Activated CD4-positive, alpha-beta T cell treated with anti-CD3 and anti-CD28 coated beads, Interleukin-2, amount 50 U/mL, for 1 hour (primary cell): ENCODE results near the gene CCSAP.
"Not testable (repeated sequence)": the region's sequence is repeated elsewhere in the genome, so short reads cannot be mapped to it uniquely, and the experiment has no call there.

ENCODE experiments used
- DNase-seq: peaks from one replicate; pipeline ENCODE4 v3.0.0-alpha.2; 2020

The CCSAP gene

DNA sequence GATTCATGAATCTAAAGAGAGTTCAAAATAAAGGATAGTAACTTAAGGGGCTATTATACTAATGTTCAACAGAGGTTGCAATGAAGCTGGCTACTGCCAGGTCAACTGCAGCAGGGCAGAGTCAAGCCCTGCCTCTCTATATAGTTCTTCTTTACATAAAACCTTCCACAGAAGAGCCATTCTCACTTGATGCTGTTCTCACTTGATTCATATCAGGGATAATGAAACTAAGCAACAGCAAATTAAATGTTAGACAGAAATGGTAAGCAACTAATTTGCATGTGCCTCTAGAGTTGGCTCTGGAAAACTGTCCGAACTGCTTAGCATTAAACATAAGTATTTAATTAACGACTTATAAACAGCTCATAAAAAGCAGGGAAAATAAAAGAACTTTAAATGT, 17.4 kb downstream of the CCSAP start:
- no peak for DNase-seq

DNA sequence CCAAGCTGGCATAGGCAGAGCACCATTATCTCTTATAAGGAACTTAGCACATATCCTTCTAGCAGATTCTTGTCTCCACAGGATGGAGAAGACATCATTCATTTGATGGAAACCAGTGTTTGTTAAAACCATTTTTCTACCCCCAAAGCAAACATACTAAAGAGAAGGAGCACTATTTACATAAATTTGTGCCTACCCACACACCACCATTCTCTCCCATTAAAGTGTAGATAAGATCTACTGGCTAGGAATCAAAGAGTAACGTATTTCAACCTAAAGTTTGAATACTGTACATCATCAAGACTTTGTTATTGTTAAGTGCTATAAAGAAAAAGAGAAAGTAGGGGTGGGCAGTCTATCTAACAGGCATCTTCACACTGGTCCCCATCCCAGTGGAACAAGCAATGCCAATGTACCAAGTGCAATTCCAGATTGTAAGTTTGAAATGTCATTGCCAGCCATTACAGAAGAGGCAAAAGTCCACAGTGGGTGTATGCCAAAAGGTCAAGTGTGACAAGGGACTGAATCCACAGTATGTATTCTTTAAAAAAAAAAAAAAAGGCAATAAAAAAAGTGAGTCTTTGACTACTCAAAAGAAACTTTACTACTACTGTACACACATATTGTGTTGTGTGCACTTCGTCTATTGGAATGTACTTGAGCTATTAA, 18.8 kb downstream of the CCSAP start:
- no peak for DNase-seq

GRCh38 chr1:229323201-229323600, 19.6 kb downstream of the CCSAP start:
- DNase-seq, result no peak

DNA sequence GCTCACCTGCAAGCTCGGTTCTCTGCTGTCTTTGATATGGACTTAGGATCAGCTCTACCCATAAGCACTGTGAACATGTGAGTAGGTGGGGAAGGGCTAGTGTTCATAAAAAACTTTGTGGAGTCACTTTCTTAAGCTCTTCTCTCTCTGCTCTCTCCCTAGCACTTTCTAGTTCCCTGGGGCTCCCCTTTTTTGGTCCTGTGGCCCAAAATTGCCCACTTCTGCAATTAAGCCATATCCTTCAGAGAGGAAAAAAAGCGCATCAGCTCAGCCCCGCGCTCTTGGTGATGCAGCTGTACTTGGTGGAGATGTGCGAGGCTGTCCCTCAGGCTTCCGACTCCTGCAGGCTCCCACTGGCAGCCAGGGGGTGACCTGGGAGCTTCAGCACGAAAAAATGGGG, 23.4 kb downstream of the CCSAP start:
- no peak for DNase-seq

- no peak for DNase-seq
Measured at GRCh38 chr1:229318056-229318455, 24.8 kb downstream of the CCSAP start.

- no peak for DNase-seq
Measured at GRCh38 chr1:229316166-229316565, 26.7 kb downstream of the CCSAP start.

DNA sequence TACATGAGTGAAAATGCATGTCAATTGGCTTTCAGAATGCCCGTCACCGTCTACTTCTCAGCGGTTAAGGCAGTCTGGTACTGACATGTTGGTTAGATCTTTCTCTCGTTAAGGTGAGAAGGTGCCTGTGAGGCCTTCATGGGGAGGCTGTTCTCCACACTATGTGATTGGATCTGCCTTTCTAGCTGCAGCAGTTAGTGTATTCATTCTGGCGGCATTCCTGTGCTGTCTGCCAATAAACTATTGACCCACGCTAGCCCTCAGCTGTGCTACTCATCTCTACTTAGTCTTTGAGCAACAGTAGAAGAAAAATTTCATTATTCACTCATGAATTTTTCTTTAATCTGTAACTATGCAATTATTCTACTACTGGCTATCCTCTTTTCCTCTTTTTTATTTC, 32.0 kb downstream of the CCSAP start:
- DNase-seq, result no peak

GRCh38 chr1:229309684-229310083, 33.2 kb downstream of the CCSAP start:
- no peak for DNase-seq

DNA sequence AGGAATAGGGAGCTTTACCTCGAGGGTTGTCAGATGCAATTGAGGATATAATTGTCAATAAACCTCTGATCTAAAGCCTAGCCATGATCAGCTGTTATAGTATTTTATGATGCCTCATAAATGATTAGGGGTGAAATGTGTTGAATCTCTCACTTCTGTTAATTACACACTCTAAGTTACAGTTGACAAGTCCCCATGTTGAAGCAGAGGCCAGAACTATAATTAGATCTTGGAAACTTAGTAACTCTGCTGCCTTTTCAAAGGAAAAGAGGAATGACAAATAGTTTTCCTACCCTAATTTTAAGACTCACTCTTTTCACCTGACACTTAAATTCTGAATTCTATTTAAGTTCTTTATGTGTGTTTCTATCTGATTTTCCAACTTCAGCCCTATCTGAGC, 33.8 kb downstream of the CCSAP start:
- DNase-seq, result no peak

- no peak for DNase-seq
Measured at GRCh38 chr1:229305392-229305791, 37.5 kb downstream of the CCSAP start.

DNA sequence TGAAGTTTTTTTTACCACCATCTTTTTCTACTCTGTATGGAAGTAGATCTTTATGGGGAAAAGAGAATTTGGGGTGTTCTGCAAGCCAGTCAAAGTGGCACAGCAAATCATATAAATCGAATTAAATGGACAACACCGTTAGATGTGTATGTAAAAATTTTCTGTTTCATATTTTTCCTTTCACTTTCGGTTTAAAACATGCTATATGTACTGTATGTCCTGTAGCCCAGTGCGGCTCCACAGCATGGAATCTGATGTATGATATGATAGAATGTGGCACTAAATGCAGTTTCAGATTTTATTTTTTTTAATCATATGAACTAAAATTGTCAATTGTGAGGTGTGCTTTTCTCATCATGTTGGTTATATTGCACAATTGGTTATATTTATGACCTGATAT, 39.0 kb downstream of the CCSAP start:
- no peak for DNase-seq

DNA sequence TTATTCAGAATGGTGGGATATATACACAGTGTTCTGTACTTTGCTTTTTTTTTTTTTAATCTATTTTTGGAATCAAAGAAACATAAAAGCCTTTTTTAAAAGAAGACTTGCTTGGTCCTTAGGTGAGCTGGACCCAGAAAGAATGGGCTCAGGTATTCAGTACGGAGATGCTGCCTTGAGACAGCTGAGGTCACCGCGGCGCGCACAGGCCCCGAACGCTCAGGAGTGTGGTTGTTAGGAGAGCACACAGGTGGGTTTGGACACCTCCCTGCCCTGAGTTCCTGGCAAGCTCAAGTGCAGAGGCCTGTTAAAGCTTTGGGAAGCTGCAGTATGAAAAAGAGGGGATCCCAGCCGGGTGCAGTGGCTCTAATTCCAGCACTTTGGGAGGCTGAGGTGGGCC, 40.1 kb downstream of the CCSAP start:
- DNase-seq, result no peak

GRCh38 chr1:229300099-229300757, 42.6 kb downstream of the CCSAP start:
- DNase-seq, result no peak

DNA sequence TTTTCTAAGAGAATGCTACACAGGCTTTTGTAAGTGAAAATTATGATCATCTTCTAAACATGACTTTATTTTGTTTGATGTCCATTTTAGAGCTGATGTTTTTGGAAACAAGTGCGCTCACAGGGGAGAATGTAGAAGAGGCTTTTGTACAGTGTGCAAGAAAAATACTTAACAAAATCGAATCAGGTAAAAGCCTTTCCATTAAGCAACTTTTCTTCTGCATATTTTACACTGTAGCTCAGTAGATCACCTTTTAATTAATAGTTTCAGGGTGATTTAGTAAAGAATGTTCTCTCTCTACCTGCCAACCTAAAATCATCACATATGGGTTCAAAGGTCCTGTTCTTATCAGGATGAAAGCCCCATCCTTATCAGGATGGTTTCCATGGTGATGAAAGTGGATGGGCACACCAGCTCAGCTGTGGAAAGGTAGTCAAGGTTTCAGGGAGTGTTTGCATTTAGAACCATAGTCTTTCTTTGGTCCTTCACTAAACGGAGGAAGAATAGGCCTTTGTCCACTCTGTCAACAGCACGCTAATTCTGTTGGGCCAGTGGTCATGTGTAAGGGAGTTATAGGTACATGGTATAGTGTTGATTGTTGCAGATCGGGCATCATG, 43.9 kb downstream of the CCSAP start:
- DNase-seq, result no peak

- DNase-seq, result no peak
Measured at GRCh38 chr1:229298420-229298819, 44.4 kb downstream of the CCSAP start.

GRCh38 chr1:229297746-229298145, 45.1 kb downstream of the CCSAP start:
- no peak for DNase-seq

GRCh38 chr1:229296541-229296941, 46.3 kb downstream of the CCSAP start:
- no peak for DNase-seq

- DNase-seq, result no peak
Measured at GRCh38 chr1:229295745-229296144, 47.1 kb downstream of the CCSAP start.

GRCh38 chr1:229293528-229294204, 49.2 kb downstream of the CCSAP start:
- DNase-seq, result no peak

DNA sequence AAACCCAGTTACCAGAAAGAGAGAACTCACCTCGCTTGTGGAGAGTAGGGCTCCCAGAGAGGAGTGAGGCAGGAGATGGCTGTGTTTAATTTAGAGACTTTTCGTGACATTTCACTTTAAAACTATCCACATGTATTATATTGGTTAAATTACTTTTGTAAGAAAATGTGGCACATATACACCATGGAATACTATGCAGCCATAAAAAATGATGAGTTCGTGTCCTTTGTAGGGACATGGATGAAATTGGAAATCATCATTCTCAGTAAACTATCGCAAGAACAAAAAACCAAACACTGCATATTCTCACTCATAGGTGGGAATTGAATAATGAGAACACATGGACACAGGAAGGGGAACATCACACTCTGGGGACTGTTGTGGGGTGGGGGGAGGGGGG, 51.2 kb downstream of the CCSAP start:
- DNase-seq, result not testable (repeated sequence)

GRCh38 chr1:229288516-229288915, 54.3 kb downstream of the CCSAP start:
- DNase-seq, result no peak

- DNase-seq, result no peak
Measured at GRCh38 chr1:229287267-229287666, 55.6 kb downstream of the CCSAP start.

GRCh38 chr1:229286099-229286766, 56.6 kb downstream of the CCSAP start:
- DNase-seq, result no peak
